Fibroblast of mammary gland (primary cell): ENCODE results near the gene TMBIM1.

Source experiments
- DNase-seq: peaks from one replicate; pipeline ENCODE4 v3.0.0-alpha.2; 2010; ENCODE audit warnings: low read depth
- H3K4me3 ChIP-seq: 2 replicates; pipeline ENCODE4 v1.5.1; 2011; ENCODE audit warnings: low read depth, mild to moderate bottlenecking, low read length, moderate library complexity; ENCODE audit not compliant: control insufficient read depth
- CTCF ChIP-seq: conservative IDR thresholded peaks from 2 replicates; pipeline ENCODE4 v1.5.1; 2011; ENCODE audit warnings: low read depth, low read length, inconsistent platforms; ENCODE audit not compliant: control insufficient read depth, insufficient read depth

The TMBIM1 gene

GRCh38 chr2:218290316-218291261 is 1.7 kb downstream of the TMBIM1 start:
- no peak for TF ChIP-seq CTCF
- H3K4me3 ChIP-seq, result peak overlapping the region; percentile 82
- DNase-seq, result no peak

- peak overlapping the region; percentile 82 for H3K4me3 ChIP-seq
- TF ChIP-seq CTCF, result no peak
- DNase-seq, result peak; percentile 77
Measured at GRCh38 chr2:218289639-218290315, 2.5 kb downstream of the TMBIM1 start.

GRCh38 chr2:218286570-218287459 is 5.5 kb downstream of the TMBIM1 start:
- peak overlapping the region; percentile 55 for H3K4me3 ChIP-seq
- DNase-seq, result peak; percentile 95
- no peak for TF ChIP-seq CTCF

GRCh38 chr2:218285604-218286003 is 6.7 kb downstream of the TMBIM1 start:
- H3K4me3 ChIP-seq, result no peak overlapping the region
- TF ChIP-seq CTCF, result no peak
- DNase-seq, result peak; percentile 76

GRCh38 chr2:218284106-218284811 is 8.0 kb downstream of the TMBIM1 start:
- peak overlapping the region; percentile 17 for H3K4me3 ChIP-seq
- no peak for TF ChIP-seq CTCF

More at GRCh38 chr2:218284106-218284811, 8.0 kb downstream of the TMBIM1 start:
- DNase-seq, result peak; percentile 92
